ENCODE results near the gene MSRB2.

GRCh38 chr10:23100331-23101030 lies 5.1 kb downstream of the MSRB2 start:
- TF ChIP-seq CTCF (IDR thresholded peaks at IDR 0.05; ENCODE audit: poor library complexity) (no peak), EZH2 (IDR thresholded peaks at IDR 0.05; ENCODE audit: borderline replicate concordance) (no peak), EZH2phosphoT487 (IDR thresholded peaks at IDR 0.05; ENCODE audit: low read depth, severe bottlenecking, unreplicated experiment) (no peak)

Measured in hepatocyte (in vitro differentiated cells).